LNCaP clone FGC (cell line): ENCODE data around the gene FASN.

Experiments
- DNase-seq: peaks from one replicate; pipeline ENCODE4 v3.0.0-alpha.2; 2011; ENCODE audit warnings: low read depth
- H3K4me3 ChIP-seq: 2 replicates; pipeline ENCODE4 v1.5.1; 2011; ENCODE audit warnings: mild to moderate bottlenecking, low read depth, low read length, control low read depth
- TF ChIP-seq, protein P1 (sequence below): IDR thresholded peaks from 2 replicates; pipeline ENCODE4 v1.5.1; 2012; ENCODE audit warnings: mild to moderate bottlenecking; ENCODE audit not compliant: control insufficient read depth, insufficient read depth; ENCODE audit errors: extremely low read depth

Gene FASN

DNA sequence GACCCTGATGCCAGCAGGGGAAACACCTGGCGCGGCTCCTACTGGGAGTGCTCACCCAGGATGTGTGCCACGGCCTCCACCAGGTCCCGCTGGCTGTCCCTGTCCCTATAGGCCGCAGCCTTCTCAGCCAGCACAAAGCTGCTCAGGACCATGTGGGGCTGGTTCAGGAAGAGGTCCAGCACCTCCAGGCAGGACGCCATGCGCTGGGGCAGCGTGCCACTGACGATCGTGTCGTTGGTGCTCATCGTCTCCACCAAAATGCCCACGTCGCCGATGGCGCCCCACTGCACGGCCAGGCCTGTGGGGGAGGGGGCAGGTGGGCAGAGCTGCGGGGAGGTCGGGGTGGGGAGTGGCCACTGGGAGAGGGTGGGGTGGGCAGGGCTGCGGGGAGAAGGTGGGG is 16.5 kb downstream of the FASN start:
- no peak for DNase-seq
- TF ChIP-seq, protein P1, sequence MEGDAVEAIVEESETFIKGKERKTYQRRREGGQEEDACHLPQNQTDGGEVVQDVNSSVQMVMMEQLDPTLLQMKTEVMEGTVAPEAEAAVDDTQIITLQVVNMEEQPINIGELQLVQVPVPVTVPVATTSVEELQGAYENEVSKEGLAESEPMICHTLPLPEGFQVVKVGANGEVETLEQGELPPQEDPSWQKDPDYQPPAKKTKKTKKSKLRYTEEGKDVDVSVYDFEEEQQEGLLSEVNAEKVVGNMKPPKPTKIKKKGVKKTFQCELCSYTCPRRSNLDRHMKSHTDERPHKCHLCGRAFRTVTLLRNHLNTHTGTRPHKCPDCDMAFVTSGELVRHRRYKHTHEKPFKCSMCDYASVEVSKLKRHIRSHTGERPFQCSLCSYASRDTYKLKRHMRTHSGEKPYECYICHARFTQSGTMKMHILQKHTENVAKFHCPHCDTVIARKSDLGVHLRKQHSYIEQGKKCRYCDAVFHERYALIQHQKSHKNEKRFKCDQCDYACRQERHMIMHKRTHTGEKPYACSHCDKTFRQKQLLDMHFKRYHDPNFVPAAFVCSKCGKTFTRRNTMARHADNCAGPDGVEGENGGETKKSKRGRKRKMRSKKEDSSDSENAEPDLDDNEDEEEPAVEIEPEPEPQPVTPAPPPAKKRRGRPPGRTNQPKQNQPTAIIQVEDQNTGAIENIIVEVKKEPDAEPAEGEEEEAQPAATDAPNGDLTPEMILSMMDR, result no peak
- no peak overlapping the region for H3K4me3 ChIP-seq

DNA sequence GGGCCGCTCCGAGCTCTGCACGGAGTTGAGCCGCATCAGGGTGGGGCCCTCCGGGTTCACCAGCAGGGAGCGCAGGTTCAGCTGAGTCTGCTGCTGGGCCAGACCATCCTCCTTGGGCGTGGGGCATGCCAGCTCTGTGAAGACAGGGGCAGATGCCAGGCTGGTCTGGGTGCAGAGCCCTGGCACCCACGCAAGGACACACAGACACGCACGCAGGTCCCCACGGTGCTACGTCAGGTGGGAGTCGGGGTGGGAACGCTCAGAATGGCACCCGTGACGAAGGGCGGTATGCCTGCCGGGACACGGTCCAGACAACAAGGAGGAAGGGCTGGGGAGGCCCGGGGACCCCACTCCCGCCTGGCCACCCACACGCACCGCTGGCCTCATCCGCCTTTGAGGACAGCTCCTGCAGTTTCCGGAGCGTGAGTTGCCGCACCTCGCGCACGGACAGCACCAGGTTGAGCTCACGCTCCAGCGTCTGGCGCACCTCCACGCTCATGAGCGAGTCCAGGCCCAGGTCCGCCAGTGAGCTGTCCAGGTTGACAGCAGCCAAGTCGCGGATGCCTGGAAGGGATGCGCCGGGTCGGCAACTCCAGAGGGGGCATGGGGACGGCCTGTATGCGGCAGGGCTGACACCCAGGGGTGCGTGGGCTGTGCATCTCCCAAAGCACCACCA is 17.1 kb downstream of the FASN start:
- TF ChIP-seq, protein P1, result no peak
- H3K4me3 ChIP-seq, result no peak overlapping the region
- no peak for DNase-seq

DNA sequence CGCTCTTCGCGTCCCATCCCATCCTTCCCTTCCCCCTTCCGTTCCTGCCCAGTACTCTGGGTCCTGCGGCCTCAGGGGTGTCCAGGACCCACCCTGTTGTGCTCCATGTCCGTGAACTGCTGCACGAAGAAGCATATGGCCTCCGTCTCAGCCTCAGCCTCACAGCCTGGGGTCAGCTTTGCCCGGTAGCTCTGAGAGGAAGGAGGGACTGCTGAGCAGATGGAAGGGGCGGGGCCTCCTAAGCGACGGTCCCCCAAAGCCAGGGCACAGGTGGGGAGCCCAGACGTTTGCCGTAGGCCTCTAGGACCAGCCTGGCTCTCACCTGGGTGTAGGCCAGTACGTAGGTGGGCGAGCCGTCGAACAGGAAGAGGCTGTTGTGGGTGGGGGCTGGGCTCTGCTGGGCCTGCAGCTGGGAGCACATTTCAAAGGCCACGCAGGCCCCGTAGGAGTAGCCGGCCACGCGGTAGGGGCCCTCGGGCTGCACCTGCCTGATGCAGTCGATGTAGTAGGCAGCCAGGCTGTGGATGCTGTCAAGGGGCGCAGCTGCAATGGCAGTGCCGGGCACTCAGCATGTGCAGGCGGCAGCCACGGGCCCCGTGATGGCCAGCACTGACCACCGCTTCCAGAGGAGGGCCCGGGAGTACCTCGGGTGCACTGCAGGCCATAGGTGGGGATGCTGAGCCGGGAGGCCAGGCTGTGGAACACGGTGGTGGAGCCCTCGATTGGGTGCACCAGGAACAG is 17.8 kb downstream of the FASN start:
- H3K4me3 ChIP-seq, result no peak overlapping the region
- TF ChIP-seq, protein P1, result no peak
- DNase-seq, result no peak

DNA sequence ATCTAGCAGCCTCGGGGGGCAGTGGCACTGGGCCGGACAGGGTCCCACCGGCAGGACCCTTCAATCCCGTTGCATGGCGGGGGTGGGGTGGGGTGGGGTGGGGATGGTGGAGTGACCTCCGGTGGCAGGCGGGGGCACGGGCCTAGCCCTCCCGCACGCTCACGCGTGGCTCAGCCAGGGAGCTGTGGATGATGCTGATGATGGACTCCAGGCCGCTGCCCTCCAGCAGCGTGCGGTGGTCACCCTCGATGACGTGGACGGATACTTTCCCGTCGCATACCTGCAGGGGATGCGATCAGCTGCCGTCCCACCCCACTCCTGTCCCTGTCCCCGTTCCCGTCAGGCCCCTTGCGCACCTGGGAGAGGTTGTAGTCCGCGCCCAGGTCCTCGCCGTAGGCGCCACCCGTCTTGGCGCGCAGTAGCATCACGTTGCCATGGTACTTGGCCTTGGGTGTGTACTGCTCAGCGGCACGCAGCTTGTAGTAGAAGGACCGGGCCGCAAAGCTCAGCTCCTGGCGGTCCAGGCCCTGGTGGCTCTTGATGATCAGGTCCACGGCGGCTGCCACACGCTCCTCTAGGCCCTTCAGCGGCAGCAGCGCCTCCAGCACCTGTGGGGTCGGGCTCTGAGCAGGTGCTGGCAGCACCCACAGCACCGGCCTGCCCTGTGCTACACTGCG is 18.9 kb downstream of the FASN start:
- TF ChIP-seq, protein P1, result no peak
- DNase-seq, result no peak
- H3K4me3 ChIP-seq, result no peak overlapping the region

DNA sequence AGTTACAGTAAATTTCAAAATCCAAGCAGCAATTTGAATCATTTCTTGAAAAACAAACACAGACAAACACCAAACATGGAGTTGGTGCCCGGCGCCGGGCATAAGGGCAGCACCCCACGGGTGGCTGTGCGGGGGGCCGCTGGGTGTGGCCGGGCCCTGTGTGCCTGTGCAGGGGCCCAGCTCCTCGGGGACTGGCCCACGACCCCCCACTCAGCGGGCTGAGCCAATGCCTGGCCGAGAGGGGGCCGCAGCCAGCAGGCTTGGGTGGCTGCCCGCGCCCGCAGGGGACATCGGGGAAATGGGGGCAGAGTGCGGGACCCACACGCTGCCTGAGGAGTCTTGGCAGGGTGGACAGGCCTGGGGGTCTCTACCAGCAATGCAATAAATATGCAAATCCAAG is 19.6 kb downstream of the FASN start:
- TF ChIP-seq, protein P1, result no peak
- DNase-seq, result no peak
- no peak overlapping the region for H3K4me3 ChIP-seq

DNA sequence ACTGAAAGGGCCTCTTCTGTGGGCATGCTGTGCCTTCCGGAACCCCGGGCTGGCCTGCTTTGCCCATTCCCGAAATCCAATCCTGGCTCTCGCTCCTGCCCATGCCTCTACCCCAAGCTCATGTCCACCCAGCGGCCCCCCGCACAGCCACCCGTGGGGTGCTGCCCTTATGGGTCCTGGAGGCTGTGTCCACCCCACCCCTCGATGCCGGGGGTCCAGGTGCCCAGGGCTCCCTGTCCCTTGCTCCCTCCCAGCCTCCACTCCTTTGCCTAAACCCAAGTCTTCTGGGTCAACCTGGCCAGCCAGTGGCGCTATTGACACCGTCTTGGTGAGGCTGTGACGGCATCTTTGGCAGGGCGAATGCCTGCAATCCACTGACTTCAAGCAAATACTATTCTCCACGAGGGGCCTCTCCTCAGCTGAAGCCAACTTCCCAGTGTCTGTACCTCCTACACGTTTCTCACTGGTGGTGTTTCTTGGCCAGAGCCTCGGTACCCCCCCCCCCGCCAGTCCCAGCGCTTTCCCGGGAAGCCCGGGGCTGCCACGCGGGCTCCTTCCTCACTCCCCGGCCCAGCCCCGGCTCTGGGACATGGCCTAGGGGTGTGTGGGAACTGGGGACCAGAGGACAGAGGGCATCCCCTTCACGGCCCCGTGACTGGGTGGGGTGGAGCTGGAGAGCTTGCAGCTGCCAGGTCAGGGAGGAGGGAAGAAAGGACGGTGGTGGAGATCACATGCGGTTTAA is 20.2 kb downstream of the FASN start:
- no peak overlapping the region for H3K4me3 ChIP-seq
- DNase-seq, result no peak
- TF ChIP-seq, protein P1, result no peak
